LNCAP (cell line): ENCODE results near the gene PIGH.

Experiments used
- TF ChIP-seq, protein P1 (sequence below): fragments of 450-650 bp; IDR thresholded peaks from 2 replicates; pipeline ENCODE4 v1.5.1; 2017; ENCODE audit warnings: mild to moderate bottlenecking

Gene PIGH

DNA sequence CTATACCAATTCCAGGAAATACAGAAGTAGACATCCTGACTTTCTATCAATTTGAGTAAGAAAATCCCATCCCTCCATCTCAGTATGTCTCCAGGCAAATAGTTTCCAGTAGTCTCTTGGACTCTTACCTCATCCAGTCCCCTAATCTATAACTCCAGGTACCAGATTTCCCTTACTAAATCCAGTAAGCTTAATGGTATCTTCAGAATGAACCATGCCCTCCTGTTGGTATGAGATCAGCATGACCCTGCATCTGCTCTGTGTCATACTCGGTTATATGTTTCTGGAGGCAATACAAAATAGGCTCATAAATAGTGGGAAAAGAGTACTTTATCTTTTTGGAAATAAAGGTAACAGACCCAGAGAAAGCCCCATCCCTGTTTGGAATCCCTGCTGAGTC is 18.4 kb downstream of the PIGH start:
- TF ChIP-seq, protein P1, sequence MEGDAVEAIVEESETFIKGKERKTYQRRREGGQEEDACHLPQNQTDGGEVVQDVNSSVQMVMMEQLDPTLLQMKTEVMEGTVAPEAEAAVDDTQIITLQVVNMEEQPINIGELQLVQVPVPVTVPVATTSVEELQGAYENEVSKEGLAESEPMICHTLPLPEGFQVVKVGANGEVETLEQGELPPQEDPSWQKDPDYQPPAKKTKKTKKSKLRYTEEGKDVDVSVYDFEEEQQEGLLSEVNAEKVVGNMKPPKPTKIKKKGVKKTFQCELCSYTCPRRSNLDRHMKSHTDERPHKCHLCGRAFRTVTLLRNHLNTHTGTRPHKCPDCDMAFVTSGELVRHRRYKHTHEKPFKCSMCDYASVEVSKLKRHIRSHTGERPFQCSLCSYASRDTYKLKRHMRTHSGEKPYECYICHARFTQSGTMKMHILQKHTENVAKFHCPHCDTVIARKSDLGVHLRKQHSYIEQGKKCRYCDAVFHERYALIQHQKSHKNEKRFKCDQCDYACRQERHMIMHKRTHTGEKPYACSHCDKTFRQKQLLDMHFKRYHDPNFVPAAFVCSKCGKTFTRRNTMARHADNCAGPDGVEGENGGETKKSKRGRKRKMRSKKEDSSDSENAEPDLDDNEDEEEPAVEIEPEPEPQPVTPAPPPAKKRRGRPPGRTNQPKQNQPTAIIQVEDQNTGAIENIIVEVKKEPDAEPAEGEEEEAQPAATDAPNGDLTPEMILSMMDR: no peak

DNA sequence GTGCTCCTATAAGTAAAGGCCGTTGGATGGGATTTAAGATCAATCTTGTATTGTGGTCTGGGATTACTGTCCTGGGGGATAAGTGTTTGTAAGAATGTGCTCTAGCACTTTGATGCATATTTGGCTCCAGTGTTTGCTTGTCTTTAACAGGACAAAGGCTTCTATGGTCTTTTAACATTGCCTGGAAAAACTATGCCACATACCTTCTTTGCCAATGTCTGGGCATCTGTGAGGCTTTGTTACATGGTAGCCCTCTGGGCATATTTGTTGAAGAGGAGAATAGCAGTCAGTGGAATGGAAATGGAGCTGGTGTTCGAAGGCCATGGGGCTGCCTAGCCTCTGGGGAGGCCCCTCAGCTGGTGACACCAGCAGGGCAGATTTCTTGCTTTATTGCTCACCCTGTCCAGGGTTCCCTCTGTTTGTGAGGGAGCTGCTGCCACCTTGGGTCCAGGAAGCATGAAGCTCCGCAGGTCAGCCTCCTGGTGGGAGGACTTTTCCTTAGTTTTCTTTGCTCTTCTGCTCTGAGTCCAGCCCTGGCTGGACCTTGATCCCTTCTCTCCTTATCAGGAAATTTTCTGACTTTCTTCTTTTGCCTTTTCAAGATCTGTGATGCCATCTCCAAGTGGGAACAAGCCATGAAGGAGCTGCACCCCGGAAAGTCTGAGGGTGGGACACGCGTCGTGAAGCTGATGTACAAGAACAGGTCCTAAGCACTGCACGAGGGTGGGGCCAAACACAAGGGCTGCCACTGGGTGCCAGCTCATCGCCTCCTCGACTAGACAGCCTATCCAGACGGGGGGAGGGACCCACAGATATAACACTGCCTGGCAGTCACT is 19.5 kb downstream of the PIGH start:
- TF ChIP-seq, protein P1: no peak

DNA sequence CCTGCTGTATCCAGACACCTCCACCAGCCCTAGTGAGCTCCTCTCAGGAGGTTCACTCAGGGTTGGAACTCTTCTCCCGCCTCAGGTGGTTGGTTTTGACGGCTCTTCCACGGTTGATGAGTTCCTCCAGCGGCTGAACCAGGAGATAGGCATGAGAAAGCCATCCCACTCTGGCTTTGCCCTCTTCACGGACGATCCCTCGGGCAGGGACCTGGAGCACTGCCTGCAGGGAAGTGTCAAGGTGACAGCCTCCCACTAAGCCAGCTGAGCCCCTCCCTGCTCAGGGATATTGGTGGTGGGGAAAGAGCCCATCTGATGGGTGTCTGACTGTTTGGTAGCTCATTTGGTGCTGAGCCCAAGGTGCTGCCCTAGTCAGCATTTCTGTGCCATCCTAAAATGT is 20.4 kb downstream of the PIGH start:
- TF ChIP-seq, protein P1: no peak

DNA sequence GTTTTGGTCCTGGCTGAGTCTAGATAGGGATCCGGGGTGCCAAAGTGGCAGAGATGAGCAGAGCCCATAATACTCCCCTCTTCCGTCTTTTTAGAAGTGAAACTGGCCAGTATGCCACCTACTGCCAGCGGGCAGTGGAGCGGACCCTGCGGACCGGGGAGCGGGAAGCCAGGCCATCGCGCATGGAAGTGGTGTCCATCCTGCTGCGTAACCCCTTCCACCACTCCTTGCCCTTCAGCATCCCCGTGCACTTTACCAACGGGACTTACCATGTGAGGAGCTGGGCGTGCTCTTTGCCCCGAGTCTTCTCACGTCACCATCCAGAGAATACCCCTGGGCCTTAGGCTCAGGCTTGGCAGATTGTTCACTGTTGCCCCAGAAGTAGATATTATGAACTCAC is 21.0 kb downstream of the PIGH start:
- TF ChIP-seq, protein P1: no peak

DNA sequence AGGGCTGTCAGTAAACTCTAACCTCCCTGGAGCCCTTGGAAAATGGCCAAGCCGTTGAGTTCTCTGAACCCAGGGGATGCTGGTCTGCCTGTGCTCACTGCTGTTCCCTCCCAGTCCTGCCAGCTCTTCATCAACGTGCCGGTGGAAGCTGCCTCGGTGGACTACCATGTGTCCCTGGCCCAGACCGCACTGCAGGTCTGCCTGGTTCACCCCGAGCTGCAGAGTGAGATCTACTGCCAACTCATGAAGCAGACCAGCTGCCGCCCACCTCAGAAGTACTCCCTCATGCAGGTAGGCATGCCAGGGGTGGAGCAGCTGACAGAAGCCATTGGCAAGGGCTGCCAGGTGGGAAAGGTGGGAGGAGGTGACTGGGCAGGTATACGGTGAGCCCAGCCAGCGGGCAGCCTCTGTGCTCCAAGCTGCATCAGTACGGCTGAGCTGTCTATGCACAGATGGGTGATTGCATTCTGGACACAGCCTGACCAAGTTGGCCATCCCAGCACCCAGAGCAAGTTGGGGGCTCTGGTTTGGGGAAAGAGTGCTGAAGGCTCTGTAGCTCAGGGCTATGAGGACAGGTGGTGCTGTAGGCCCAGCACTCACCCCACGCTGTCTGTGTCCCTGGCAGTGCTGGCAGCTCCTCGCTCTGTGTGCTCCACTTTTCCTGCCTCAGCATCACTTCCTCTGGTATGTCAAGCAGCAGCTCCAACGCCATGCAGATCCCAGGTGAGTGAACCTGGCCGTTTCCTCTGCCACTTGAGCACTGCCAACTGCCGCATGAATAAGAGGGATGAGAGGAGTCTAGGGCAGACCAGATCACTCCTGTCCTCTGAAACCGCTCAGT is 21.9 kb downstream of the PIGH start:
- TF ChIP-seq, protein P1: no peak

DNA sequence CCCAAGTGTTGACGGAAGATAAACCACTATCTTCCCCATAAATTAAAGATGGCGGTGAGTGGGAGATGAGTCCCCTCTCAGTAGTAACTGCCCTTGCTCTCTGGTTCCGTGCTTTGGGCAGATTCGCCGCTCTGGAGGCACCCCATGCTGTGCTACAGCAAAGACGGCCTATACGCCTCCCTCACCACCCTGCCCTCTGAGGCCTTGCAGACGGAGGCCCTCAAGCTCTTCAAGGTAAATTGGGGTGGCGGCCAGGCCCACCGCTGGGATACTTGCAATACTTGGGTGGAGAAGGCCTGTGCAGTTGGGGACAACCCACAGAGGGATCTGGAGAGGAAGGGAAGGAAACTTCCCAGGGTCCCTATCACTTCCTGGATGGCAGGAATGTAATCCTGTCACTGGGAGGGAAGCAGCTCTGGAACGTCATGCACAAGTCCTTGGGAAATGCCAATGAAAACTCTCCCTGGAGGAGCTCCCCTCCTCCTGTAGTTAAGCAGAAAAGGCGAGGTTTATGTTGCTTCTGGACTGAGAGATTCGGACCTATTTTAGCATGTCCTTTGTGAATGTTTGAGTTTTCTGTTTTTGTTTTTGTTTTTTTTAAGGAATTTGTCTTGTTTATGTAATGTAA is 22.8 kb downstream of the PIGH start:
- TF ChIP-seq, protein P1: no peak

DNA sequence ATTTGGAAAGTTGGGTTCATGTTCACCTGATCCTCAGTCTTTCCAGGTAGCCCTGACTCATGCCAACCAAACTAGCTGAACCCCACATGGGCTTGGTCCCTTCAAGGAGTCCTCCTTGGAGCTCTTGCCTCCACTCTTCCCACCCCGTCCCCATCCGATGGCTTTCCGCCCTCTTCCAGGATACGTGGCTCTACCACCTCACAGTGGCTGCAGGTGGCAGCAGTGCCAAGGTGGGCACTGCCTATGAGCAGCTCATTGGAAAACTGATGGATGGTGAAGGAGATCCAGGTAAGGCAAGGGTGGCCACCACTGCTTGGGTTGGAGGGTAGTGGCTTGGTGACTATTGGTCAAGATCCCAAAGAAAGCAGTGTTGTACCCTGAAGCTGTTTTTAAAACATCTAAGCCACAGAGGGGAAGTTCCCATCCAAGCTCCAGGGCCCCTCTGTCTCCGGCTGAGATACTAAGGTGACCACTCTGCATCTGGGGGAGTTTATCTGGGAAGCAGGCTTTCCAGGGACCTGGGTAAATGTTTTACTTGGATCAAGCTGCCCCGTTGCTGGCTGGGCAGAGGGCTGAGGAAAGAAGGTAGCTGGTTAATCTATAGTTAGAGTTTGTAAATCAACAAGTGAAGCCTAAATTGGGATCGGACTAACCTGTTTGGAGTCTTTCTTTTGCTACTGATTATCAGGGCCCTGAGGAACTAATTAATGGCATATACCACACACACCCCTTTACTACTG is 23.7 kb downstream of the PIGH start:
- TF ChIP-seq, protein P1: no peak
